ENCODE measurements around the gene PKNOX1. TPM values are rescaled to one million over a fixed set of nuclear protein-coding genes. Genes with fewer than 3 reads are reported as not detected.

PKNOX1 gene
- total RNA-seq, 6 experiments from 2014 or later, result 6.2 to 9.5 (median 7.4) TPM

DNA sequence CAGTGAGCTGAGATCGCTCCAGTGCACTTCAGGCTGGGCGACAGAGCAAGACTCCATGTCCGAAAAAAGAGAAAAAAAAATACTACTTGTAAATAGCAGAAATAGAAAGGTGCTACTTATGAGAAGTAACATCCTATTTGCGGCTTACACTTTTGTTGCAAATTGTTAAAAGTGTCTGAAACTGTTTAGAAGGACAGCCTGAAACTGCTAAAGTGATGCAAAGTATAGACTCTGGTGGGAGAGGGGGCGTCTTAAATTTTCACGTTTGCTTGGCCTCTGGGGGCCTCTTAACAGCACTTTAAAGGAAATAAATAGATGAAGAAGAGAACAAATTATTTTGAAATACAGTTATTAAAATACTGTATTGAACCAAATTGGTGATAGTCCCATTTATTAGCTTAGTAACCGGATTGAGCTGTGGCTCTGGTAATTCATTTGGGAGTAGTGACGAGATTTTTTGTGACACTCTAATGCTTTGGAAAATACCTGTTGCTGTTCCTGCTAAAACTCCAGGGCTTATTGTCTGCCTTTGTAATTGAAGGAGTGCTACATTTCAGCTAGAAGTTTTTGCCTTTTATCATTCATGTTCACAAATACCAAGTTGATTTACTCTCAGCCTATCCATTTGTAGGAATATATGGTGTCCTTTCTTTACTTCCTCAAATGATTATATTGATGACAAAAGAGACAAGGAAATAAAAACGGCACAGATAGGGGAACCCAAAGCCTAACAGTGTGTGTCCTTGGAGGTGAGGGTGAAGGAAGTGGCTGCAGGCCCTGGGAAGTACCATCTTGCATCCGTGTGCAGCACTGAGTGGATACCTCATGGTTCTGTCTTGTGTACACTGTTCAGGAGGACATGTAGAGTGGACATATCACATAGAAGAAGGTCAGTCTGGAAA is 6.2 kb downstream of the PKNOX1 start:
- TF ChIP-seq POLR2A (IDR thresholded peaks at IDR 0.05) (no peak), CTCF (IDR thresholded peaks at IDR 0.05) (no peak)
- ATAC-seq (peak in 1 of 4 donors; percentile 34), DNase-seq (peak in 1 of 3 donors; percentile 5)
- Histone ChIP-seq H3K4me1 (peaks cover 0 to 12% (median 5%) of the 10 kb centered on the region in 4 donors), H3K27me3 (no peaks in the 10 kb centered on the region), H3K27ac (no peak overlapping the region), H3K4me3 (no peak overlapping the region), H3K36me3 (no peaks in the 10 kb centered on the region), H3K9me3 (no peaks in the 10 kb centered on the region)
- intact Hi-C loops (cut with DNase I), result no loop called here
- 68% methylated on average over 8 of the region's 10 CpGs for WGBS (ENCODE audit: insufficient coverage, low coverage, low lambda C conversion rate, missing lambda C conversion rate)

GRCh38 chr21:42981214-42981523 is 6.8 kb downstream of the PKNOX1 start:
- Histone ChIP-seq H3K36me3 (no peaks in the 10 kb centered on the region), H3K4me1 (peaks cover 0 to 8% (median 2%) of the 10 kb centered on the region in 4 donors), H3K27me3 (no peaks in the 10 kb centered on the region), H3K4me3 (no peak overlapping the region), H3K9me3 (no peaks in the 10 kb centered on the region), H3K27ac (no peak overlapping the region)
- ATAC-seq (peak in 1 of 4 donors; percentile 20), DNase-seq (no peak)
- WGBS (ENCODE audit: insufficient coverage, low coverage, low lambda C conversion rate, missing lambda C conversion rate), result 63% methylated on average over 3 of the region's 5 CpGs
- intact Hi-C loops (cut with DNase I), result no loop called here
- no peak for TF ChIP-seq CTCF (IDR thresholded peaks at IDR 0.05)
- no peak for TF ChIP-seq POLR2A (IDR thresholded peaks at IDR 0.05)

- H3K9me3 ChIP-seq, result no peaks in the 10 kb centered on the region
- H3K4me1 ChIP-seq, result peaks cover 0 to under 1% (median 0%) of the 10 kb centered on the region in 4 donors
- no peaks in the 10 kb centered on the region for H3K27me3 ChIP-seq
- TF ChIP-seq POLR2A (IDR thresholded peaks at IDR 0.05), result no peak
- TF ChIP-seq CTCF (IDR thresholded peaks at IDR 0.05), result no peak
- intact Hi-C loops (cut with DNase I), result no loop called here
- DNase-seq (peak in 1 of 3 donors; percentile 29), ATAC-seq (peak in 1 of 4 donors; percentile 17)
- 85% methylated on average over 3 of the region's 4 CpGs for WGBS (ENCODE audit: insufficient coverage, low coverage, low lambda C conversion rate, missing lambda C conversion rate)
- no peak overlapping the region for H3K4me3 ChIP-seq
- H3K27ac ChIP-seq, result no peak overlapping the region
- H3K36me3 ChIP-seq, result no peaks in the 10 kb centered on the region
These were observed 7.5 kb downstream of the PKNOX1 start for GRCh38 chr21:42981862-42982261.

DNA sequence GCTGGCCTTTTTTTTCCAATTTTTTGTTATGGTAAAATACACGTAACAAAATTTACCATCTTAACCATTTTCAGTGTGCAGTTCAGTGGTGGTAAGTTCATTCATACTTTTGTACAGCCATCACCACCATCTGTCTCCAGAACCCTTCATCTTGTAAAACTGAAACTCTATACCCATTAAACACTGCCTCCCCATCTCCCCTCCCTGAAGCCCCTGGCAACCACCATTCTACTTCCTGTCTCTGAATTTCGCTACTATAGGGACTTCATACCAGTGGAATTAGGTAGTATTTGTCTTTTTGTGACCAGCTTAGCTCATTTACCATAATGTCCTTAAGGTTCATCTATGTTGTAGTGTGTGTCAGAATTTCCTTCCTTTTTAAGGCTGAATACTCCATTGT is 8.7 kb downstream of the PKNOX1 start:
- WGBS (ENCODE audit: insufficient coverage, low coverage, low lambda C conversion rate, missing lambda C conversion rate), result 51% methylated on average over 2 of the region's 2 CpGs

More for the DNA sequence above, 8.7 kb downstream of the PKNOX1 start:
- intact Hi-C loops (cut with DNase I), result no loop called here
- Histone ChIP-seq H3K9me3 (no peaks in the 10 kb centered on the region), H3K4me1 (no peaks in the 10 kb centered on the region), H3K27ac (no peak overlapping the region), H3K36me3 (no peaks in the 10 kb centered on the region), H3K27me3 (no peaks in the 10 kb centered on the region), H3K4me3 (no peak overlapping the region)
- TF ChIP-seq POLR2A (IDR thresholded peaks at IDR 0.05), result no peak
- no peak for TF ChIP-seq CTCF (IDR thresholded peaks at IDR 0.05)
- no peak for DNase-seq
- ATAC-seq, result no peak
